GM21447 (cell line): ENCODE measurements around the gene ERN1.
"Not testable (repeated sequence)": the region's sequence is repeated elsewhere in the genome, so short reads cannot be mapped to it uniquely, and the experiment has no call there.

Source experiments
- ATAC-seq: cut with Tn5 transposase; IDR thresholded peaks from one replicate; pipeline ENCODE4 v1.9.1; 2021; ENCODE audit not compliant: unreplicated experiment

The ERN1 gene

DNA sequence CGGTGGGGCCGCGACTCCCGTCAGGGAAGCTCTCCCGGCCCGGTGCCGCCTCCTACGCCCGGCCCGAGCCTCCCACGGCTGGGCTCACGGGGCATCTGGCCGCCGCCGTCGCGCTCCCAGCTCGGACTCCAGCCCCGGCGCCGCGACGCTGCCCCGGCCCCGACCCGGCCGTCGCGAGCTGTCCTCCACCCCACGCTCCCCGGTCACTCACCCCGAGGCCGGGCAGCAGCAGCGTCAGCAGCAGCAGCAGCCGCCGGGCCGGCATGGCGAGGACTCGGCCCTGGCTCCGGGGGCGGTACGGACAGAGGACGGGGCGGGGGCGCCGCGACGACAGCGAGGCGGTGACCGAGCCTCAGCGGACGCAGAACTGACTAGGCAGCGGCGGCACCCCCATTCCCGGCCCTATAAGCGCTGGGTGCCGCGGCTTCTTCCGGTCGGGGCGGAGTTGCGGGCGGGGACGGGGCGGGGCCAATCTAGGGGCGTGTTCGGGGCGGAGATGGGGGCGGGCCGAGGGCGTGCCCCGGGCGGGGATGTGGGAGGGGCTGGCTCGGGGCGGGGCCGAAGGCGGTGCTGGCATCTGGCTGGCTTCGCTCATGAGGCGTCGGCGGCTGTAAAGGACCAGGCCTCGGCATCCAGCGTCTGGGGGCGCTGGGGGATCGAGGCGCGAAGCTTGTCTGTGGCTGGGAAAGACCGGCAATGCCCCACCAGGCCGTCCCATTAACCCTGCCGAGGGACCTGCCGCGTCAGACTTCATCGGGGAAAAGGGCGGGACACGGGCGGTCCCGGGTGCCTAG, at the start of gene ERN1:
ERN1 (minus strand) TSS at position 380 of the 794 bp plus-strand sequence; CDS start at position 265, 115 bp downstream.
- ATAC-seq: peak; percentile 54

- not testable (repeated sequence) for ATAC-seq
These were observed 49.1 kb upstream of the ERN1 start for GRCh38 chr17:64179024-64179423.

DNA sequence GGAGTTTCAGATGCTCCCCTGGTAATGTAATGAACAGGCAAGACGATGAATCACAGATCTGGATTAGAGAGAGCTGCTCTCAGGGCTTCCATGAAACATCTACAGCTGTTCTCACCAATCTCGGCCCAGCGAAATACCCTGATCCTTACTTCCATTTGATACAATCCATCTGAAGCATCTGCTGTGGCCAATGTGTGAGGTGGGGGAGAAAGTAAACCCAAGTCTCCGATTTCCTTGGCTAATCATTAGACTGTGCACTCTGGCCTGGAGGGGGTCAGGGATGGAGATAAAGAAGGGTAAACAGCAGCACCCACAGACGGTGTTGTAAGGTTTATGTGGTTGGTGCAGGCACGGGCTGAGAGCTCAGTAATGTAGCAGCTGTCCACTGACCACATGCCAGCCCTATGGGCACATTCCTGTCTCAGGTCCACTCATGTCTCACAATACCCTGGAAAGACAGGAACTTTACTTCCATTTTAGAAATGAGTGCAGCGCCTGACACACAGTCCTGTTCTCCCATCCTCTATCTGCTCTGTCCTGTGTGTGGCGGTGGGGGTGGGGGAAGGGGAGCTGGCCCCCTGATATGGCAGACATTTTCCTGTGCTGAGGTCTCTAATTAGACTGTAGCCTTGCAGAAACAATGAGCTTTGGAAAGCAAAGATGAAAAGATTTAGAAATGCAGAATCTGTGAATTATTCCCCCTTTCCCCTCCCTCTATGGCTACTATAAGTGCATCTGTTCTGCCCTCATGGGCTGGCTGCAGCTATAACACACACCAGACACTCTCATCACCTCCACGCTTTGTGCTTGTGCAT, 48.3 kb upstream of the ERN1 start:
- ATAC-seq: no peak

- ATAC-seq: no peak
These were observed 47.5 kb upstream of the ERN1 start for GRCh38 chr17:64177311-64178010.

- no peak for ATAC-seq
These were observed 46.6 kb upstream of the ERN1 start for GRCh38 chr17:64176556-64176955.

- no peak for ATAC-seq
These were observed 44.9 kb upstream of the ERN1 start for GRCh38 chr17:64174686-64175456.

- ATAC-seq: no peak
These were observed 43.7 kb upstream of the ERN1 start for GRCh38 chr17:64173646-64174045.

GRCh38 chr17:64172510-64172909, 42.6 kb upstream of the ERN1 start:
- ATAC-seq: no peak

DNA sequence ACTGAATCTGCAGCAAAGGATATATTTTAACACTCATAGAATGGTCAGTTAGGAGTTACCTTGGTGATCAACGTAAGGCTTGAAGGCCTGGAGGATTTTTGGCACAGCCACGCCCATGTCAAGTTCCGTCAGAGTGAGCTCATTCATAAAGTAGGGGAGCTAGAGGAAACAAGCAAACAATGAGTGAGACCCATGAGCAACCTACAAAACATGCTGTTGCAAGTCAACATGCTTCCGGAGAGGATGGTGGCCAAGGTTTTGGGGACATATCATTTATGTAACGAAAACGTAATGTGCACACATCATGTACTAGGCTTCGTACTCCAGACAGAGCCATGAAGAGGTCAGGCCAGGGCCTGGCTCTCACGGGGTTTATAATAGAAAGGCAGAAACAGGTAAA, 41.1 kb upstream of the ERN1 start:
- ATAC-seq: no peak

GRCh38 chr17:64170286-64170685, 40.3 kb upstream of the ERN1 start:
- no peak for ATAC-seq

DNA sequence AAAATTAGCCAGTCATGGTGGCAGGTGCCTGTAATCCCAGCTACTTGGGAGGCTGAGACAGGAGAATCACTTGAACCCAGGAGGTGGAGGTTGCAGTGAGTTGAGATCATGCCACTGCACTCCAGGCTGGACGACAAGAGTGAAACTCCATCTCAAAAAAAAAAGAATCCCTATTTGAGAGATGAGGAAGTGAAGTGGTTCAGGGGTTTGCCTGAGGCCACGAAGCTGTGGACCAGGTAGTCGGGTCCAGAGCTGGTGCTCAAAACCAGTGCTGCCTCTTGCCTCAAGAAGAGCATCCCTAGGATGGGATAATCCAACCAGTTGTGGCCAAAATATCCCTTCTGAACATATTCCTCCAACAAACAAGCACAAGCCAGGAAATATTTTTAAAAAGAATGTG, 37.7 kb upstream of the ERN1 start:
- ATAC-seq: not testable (repeated sequence)

GRCh38 chr17:64166876-64167275, 36.9 kb upstream of the ERN1 start:
- ATAC-seq: no peak

- no peak for ATAC-seq
These were observed 35.4 kb upstream of the ERN1 start for GRCh38 chr17:64165347-64165746.

GRCh38 chr17:64164596-64165285, 34.8 kb upstream of the ERN1 start:
- no peak for ATAC-seq

GRCh38 chr17:64163468-64163867, 33.5 kb upstream of the ERN1 start:
- no peak for ATAC-seq

- no peak for ATAC-seq
These were observed 32.6 kb upstream of the ERN1 start for GRCh38 chr17:64162554-64162953.

GRCh38 chr17:64161380-64162176, 31.6 kb upstream of the ERN1 start:
- no peak for ATAC-seq

DNA sequence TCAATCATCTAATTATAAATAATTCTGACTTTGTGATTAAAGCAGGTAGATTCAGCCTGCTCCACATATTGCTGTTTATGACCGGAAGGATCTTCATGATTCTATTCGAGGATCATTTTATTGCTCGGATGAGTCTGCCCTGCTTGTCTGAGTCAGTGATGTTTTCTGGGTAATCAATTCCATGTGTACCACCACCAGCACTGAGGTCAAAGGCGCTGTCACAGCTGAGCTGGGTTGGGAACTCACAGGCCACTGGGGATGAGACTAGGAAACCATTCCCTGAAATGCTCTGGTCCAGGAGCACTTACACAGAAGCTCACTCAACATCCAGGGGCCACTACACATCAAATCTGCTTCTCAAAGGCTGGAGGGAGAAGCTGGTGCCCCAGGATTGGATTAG, 30.4 kb upstream of the ERN1 start:
- ATAC-seq: no peak

- no peak for ATAC-seq
These were observed 29.1 kb upstream of the ERN1 start for GRCh38 chr17:64158831-64159590.
